Measurements from ENCODE around the gene MCC. TPM values are rescaled to one million over a fixed set of nuclear protein-coding genes. Genes with fewer than 3 reads are reported as not detected.
A peak's percentile ranks its signal among the peaks of the same experiment; 100 is the strongest.

The MCC gene
- total RNA-seq, 1 donor from 2014 or later, result 22.7 TPM

DNA sequence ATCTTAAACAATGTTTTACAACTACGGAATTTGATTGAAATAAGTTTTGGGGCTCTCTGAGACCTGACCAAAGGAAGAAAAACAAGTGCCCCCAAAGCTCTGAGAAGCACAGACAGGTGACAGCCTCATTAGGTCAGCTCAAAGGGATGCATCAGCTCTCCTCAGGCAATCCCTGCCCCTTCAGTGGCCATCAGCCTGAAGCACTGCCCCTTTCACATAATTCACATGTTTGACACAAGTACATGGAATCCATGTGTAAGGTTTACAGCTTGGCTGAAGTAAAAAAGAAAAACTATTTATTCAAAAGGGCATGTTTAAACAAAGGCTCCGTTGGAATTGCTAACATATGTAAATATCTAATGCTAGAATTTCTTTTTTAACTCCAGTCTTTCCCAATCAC lies 109.7 kb downstream of the MCC start:
- TF ChIP-seq, protein P1, sequence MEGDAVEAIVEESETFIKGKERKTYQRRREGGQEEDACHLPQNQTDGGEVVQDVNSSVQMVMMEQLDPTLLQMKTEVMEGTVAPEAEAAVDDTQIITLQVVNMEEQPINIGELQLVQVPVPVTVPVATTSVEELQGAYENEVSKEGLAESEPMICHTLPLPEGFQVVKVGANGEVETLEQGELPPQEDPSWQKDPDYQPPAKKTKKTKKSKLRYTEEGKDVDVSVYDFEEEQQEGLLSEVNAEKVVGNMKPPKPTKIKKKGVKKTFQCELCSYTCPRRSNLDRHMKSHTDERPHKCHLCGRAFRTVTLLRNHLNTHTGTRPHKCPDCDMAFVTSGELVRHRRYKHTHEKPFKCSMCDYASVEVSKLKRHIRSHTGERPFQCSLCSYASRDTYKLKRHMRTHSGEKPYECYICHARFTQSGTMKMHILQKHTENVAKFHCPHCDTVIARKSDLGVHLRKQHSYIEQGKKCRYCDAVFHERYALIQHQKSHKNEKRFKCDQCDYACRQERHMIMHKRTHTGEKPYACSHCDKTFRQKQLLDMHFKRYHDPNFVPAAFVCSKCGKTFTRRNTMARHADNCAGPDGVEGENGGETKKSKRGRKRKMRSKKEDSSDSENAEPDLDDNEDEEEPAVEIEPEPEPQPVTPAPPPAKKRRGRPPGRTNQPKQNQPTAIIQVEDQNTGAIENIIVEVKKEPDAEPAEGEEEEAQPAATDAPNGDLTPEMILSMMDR (IDR thresholded peaks at IDR 0.05; ENCODE audit: unreplicated experiment), result no peak
- H3K27me3 Mint-ChIP-seq (ENCODE audit: unreplicated experiment), result no peaks in the 10 kb centered on the region
- H3K27ac Mint-ChIP-seq (ENCODE audit: unreplicated experiment), result peak overlapping the region; percentile 7
- H3K4me3 Mint-ChIP-seq (ENCODE audit: unreplicated experiment), result no peak overlapping the region
- H3K9me3 Mint-ChIP-seq (ENCODE audit: unreplicated experiment), result no peaks in the 10 kb centered on the region
- H3K36me3 Mint-ChIP-seq (ENCODE audit: low read depth, unreplicated experiment), result no peaks in the 10 kb centered on the region
- DNase-seq (ENCODE audit: low spot score), result no peak
- H3K4me1 Mint-ChIP-seq (ENCODE audit: unreplicated experiment), result peaks cover 9% of the 10 kb centered on the region

DNA sequence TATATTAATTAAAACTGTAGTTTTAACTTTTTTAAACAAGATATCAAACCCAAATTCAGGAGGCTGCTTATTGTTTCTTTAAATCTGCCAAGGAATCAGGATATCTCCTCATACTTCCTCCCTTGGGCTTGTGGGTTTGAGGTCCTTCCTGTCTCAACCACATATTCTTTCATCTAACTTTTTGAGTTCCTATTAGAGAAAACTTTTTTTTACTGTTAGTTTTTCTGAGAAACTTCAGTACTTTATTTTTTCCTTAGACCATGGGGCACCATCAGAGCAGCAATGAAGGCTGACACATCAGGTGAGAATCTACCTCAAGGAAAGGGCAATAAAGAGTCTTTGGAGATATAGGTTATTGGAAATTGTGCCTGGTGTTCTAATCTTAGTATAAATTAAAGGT lies 110.2 kb downstream of the MCC start:
- H3K27me3 Mint-ChIP-seq (ENCODE audit: unreplicated experiment), result no peaks in the 10 kb centered on the region
- H3K9me3 Mint-ChIP-seq (ENCODE audit: unreplicated experiment), result no peaks in the 10 kb centered on the region
- DNase-seq (ENCODE audit: low spot score), result no peak
- H3K4me3 Mint-ChIP-seq (ENCODE audit: unreplicated experiment), result no peak overlapping the region
- TF ChIP-seq, protein P1 (IDR thresholded peaks at IDR 0.05; ENCODE audit: unreplicated experiment), result no peak
- H3K27ac Mint-ChIP-seq (ENCODE audit: unreplicated experiment), result peak overlapping the region; percentile 7
- H3K36me3 Mint-ChIP-seq (ENCODE audit: low read depth, unreplicated experiment), result no peaks in the 10 kb centered on the region
- H3K4me1 Mint-ChIP-seq (ENCODE audit: unreplicated experiment), result peaks cover 9% of the 10 kb centered on the region

DNA sequence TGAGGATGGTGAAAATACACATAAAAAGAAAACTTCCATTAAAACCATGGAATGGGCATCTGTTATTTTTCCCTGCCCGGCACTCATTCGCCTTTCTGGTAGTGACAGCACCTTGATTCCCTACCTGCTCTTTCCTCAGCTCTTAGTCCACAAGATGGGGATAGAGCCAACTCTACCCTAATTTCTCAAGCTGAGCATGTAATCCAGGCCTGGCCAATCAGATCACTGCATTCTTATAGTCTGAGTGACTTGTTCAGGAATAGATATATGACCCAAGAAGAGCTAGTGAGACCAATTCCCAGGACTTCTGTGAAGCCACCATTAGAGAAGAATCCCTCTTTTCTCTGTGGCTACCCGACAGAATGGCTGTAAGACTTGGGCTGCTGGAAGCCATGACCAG lies 111.6 kb downstream of the MCC start:
- Mint-ChIP-seq H3K36me3 (ENCODE audit: low read depth, unreplicated experiment) (no peaks in the 10 kb centered on the region), H3K4me1 (ENCODE audit: unreplicated experiment) (peaks cover 14% of the 10 kb centered on the region), H3K27me3 (ENCODE audit: unreplicated experiment) (no peaks in the 10 kb centered on the region), H3K4me3 (ENCODE audit: unreplicated experiment) (no peak overlapping the region), H3K9me3 (ENCODE audit: unreplicated experiment) (no peaks in the 10 kb centered on the region), H3K27ac (ENCODE audit: unreplicated experiment) (no peak overlapping the region)
- TF ChIP-seq, protein P1 (IDR thresholded peaks at IDR 0.05; ENCODE audit: unreplicated experiment), result no peak
- no peak for DNase-seq (ENCODE audit: low spot score)

DNA sequence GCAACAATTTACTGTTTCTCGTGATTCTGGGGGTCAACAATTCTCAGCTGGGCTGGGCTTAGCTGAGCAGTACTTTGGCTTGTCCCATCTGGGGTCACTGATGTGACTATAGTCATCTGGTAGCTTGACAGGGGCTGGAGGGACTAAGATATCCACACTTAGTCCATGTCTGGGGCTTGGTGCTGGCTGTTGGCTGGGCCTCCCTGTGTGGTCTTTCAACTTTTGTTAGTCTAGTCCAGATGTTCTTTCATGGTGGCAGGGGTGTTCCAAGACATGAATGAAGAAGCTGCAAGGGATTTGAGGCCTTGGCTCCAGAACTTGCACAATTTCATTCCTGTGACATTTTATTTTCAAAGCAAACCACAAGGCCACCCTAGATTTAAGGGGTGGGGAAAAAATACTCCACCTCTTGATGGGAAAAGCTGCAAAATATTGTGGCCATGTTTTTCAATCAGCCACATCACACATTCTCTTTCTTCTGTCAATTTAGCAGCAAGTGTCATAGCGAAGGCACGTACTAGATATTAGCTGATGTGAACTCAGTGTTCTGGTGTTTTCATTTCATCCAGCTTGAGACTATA lies 112.7 kb downstream of the MCC start:
- H3K27ac Mint-ChIP-seq (ENCODE audit: unreplicated experiment), result no peak overlapping the region
- H3K4me1 Mint-ChIP-seq (ENCODE audit: unreplicated experiment), result peaks cover 14% of the 10 kb centered on the region
- H3K27me3 Mint-ChIP-seq (ENCODE audit: unreplicated experiment), result no peaks in the 10 kb centered on the region
- H3K36me3 Mint-ChIP-seq (ENCODE audit: low read depth, unreplicated experiment), result no peaks in the 10 kb centered on the region
- H3K4me3 Mint-ChIP-seq (ENCODE audit: unreplicated experiment), result no peak overlapping the region
- no peak for DNase-seq (ENCODE audit: low spot score)
- H3K9me3 Mint-ChIP-seq (ENCODE audit: unreplicated experiment), result no peaks in the 10 kb centered on the region
- TF ChIP-seq, protein P1 (IDR thresholded peaks at IDR 0.05; ENCODE audit: unreplicated experiment), result no peak

DNA sequence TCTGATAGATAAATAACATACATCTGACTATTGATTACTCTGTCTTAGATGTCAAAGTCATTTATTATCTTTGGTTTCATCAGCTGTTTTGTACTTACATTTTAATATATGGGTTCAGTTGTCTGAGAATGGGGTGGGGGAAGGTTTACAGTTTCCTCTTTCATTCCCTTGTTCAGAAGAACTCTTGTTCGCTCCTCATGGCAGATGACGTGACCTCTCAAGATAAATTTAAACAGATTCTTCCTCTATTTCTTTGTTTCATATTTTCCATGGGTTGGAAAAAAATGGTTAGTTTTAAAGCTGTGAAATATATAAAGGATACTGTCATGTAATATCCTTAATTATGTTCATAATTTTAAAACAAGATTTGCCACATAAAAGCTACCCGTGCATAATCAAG lies 114.8 kb downstream of the MCC start:
- no peak overlapping the region for H3K27ac Mint-ChIP-seq (ENCODE audit: unreplicated experiment)
- peaks cover 12% of the 10 kb centered on the region for H3K4me1 Mint-ChIP-seq (ENCODE audit: unreplicated experiment)
- H3K9me3 Mint-ChIP-seq (ENCODE audit: unreplicated experiment), result no peaks in the 10 kb centered on the region
- DNase-seq (ENCODE audit: low spot score), result no peak
- no peaks in the 10 kb centered on the region for H3K27me3 Mint-ChIP-seq (ENCODE audit: unreplicated experiment)
- no peak overlapping the region for H3K4me3 Mint-ChIP-seq (ENCODE audit: unreplicated experiment)
- H3K36me3 Mint-ChIP-seq (ENCODE audit: low read depth, unreplicated experiment), result no peaks in the 10 kb centered on the region
- TF ChIP-seq, protein P1 (IDR thresholded peaks at IDR 0.05; ENCODE audit: unreplicated experiment), result no peak

Data from endothelial cell (in vitro differentiated cells).